SJCRH30 (cell line): ENCODE measurements around the gene OXGR1. TPM values are rescaled to one million over a fixed set of nuclear protein-coding genes. Genes with fewer than 3 reads are reported as not detected.

Experiments
- DNase-seq, 2 experiments: peaks; one replicate each; pipeline ENCODE4 v3.0.0-alpha.2; 2015 to 2020
- H3K27ac ChIP-seq: fragments of 250-450 bp; sonication (Bioruptor Pico); 2 replicates; pipeline ENCODE4 v1.5.1; 2020; ENCODE audit warnings: mild to moderate bottlenecking, moderate library complexity
- H3K27me3 ChIP-seq: fragments of 250-450 bp; sonication (Bioruptor Pico); 2 replicates; pipeline ENCODE4 v1.5.1; 2020; ENCODE audit warnings: mild to moderate bottlenecking, moderate library complexity
- H3K36me3 ChIP-seq: fragments of 250-450 bp; sonication (Bioruptor Pico); 2 replicates; pipeline ENCODE4 v1.5.1; 2020; ENCODE audit warnings: mild to moderate bottlenecking, moderate library complexity
- H3K4me1 ChIP-seq: fragments of 250-450 bp; sonication (Bioruptor Pico); 2 replicates; pipeline ENCODE4 v1.5.1; 2020; ENCODE audit warnings: mild to moderate bottlenecking, moderate library complexity
- H3K4me3 ChIP-seq: fragments of 250-450 bp; sonication (Bioruptor Pico); 2 replicates; pipeline ENCODE4 v1.5.1; 2020; ENCODE audit warnings: mild to moderate bottlenecking, moderate library complexity
- H3K9me3 ChIP-seq: fragments of 250-450 bp; sonication (Bioruptor Pico); replicated peaks from 2 replicates; pipeline ENCODE4 v1.5.1; 2020; ENCODE audit warnings: mild to moderate bottlenecking, moderate library complexity
- total RNA-seq: library from RNA; depleted of rRNA; stranded (reverse); fragments of >200 nt; shearing (Covaris generic); gene quantifications from 2 replicates; pipeline ENCODE4 v1.2.3, GENCODE V29; 2014; rRNA removed

Gene OXGR1
- total RNA-seq, 1 experiment from 2014 or later, result not detected

GRCh38 chr13:96960379-96960778, 33.9 kb downstream of the OXGR1 start:
- no peaks in the 10 kb centered on the region for H3K4me1 ChIP-seq
- H3K9me3 ChIP-seq, result no peaks in the 10 kb centered on the region

GRCh38 chr13:96958286-96958891, 35.9 kb downstream of the OXGR1 start:
- 0 out of 2 replicates have a peak, but pooled peaks cover 2% of the 10 kb centered on the region for H3K27me3 ChIP-seq
- H3K4me1 ChIP-seq, result no peaks in the 10 kb centered on the region
- H3K36me3 ChIP-seq, result no peaks in the 10 kb centered on the region
- H3K27ac ChIP-seq, result no peak overlapping the region
- H3K4me3 ChIP-seq, result no peak overlapping the region
- H3K9me3 ChIP-seq, result no peaks in the 10 kb centered on the region
- peak in 1 of 2 experiments; percentile 54 for DNase-seq

More at GRCh38 chr13:96960379-96960778, 33.9 kb downstream of the OXGR1 start:
- Histone ChIP-seq H3K36me3 (no peaks in the 10 kb centered on the region), H3K27me3 (0 out of 2 replicates have a peak, but pooled peaks cover 2% of the 10 kb centered on the region), H3K27ac (no peak overlapping the region), H3K4me3 (no peak overlapping the region)
- DNase-seq, result no peak

GRCh38 chr13:96952595-96952994, 41.7 kb downstream of the OXGR1 start:
- H3K36me3 ChIP-seq, result no peaks in the 10 kb centered on the region
- no peak overlapping the region for H3K27ac ChIP-seq
- DNase-seq, result no peak
- H3K4me1 ChIP-seq, result no peaks in the 10 kb centered on the region
- H3K27me3 ChIP-seq, result no peaks in the 10 kb centered on the region
- H3K4me3 ChIP-seq, result no peak overlapping the region
- no peaks in the 10 kb centered on the region for H3K9me3 ChIP-seq

- no peak for DNase-seq
- Histone ChIP-seq H3K36me3 (no peaks in the 10 kb centered on the region), H3K27ac (no peak overlapping the region), H3K4me1 (no peaks in the 10 kb centered on the region), H3K9me3 (no peaks in the 10 kb centered on the region), H3K4me3 (no peak overlapping the region), H3K27me3 (no peaks in the 10 kb centered on the region)
Observed at GRCh38 chr13:96948127-96948526, 46.1 kb downstream of the OXGR1 start.

GRCh38 chr13:96947343-96947910, 46.8 kb downstream of the OXGR1 start:
- Histone ChIP-seq H3K27ac (no peak overlapping the region), H3K9me3 (no peaks in the 10 kb centered on the region), H3K4me1 (no peaks in the 10 kb centered on the region), H3K36me3 (no peaks in the 10 kb centered on the region), H3K4me3 (no peak overlapping the region), H3K27me3 (no peaks in the 10 kb centered on the region)
- no peak for DNase-seq

- Histone ChIP-seq H3K27ac (no peak overlapping the region), H3K4me1 (no peaks in the 10 kb centered on the region), H3K36me3 (no peaks in the 10 kb centered on the region), H3K9me3 (no peaks in the 10 kb centered on the region), H3K27me3 (no peaks in the 10 kb centered on the region), H3K4me3 (no peak overlapping the region)
- DNase-seq, result no peak
Observed at GRCh38 chr13:96946709-96947311, 47.5 kb downstream of the OXGR1 start.

- Histone ChIP-seq H3K27me3 (no peaks in the 10 kb centered on the region; the same call in 1 of the 2 replicates), H3K4me1 (no peaks in the 10 kb centered on the region), H3K4me3 (no peak overlapping the region), H3K9me3 (no peaks in the 10 kb centered on the region), H3K36me3 (no peaks in the 10 kb centered on the region), H3K27ac (no peak overlapping the region)
- DNase-seq, result no peak
Observed at GRCh38 chr13:96940961-96941360, 53.3 kb downstream of the OXGR1 start.

GRCh38 chr13:96935901-96936300, 58.4 kb downstream of the OXGR1 start:
- Histone ChIP-seq H3K4me1 (no peaks in the 10 kb centered on the region), H3K27me3 (no peaks in the 10 kb centered on the region; the same call in 1 of the 2 replicates), H3K36me3 (no peaks in the 10 kb centered on the region), H3K9me3 (no peaks in the 10 kb centered on the region), H3K27ac (no peak overlapping the region), H3K4me3 (no peak overlapping the region)
- DNase-seq, result no peak

Other genes starting within 250 kb of the OXGR1 start
- 32.9 and 33.4 TPM in 2 replicates for gene MBNL2, start 227.9 kb upstream of the OXGR1 start, total RNA-seq